GM21390 (cell line): ENCODE results near the gene SIRPG.
"Not testable (repeated sequence)": the region's sequence is repeated elsewhere in the genome, so short reads cannot be mapped to it uniquely, and the experiment has no call there.

Source experiments
- ATAC-seq: cut with Tn5 transposase; IDR thresholded peaks from one replicate; pipeline ENCODE4 v1.9.1; 2021; ENCODE audit not compliant: unreplicated experiment

SIRPG gene

DNA sequence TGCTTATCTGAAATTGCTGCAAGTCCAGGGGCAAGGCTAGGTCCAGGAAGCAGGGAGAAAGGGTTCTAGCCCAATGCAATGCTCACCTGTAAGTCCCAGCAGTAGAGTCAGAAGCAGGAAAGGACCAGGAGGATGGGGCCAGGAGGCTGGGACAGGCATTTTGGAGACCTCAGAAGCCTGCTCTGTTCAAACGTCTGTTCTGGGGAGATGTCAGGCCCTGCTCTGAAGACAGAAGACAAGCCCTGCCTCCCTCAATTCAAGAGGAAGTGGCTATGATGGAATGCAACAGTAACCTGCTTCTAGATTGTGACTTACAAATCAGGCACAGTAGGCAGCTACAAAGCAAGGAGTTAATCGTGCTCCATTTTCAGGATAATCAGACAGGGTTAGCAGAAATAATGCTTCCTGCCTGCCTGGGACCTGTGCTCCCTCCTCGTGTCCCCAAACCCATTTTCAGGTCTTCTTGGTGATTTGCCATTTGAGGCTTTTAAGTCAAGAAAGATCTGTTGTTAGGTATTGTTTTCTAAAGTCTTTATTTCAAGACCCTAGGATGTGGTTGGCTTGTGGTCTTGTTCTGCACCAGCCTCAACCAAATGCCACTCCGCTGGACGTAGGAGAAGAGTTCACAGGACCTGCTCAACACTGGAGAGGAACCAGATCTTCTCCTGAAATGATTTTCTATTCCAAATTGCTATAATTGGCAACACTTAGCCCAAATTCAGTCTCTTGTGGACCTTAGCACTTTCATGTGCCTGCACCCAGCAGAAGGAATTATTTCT is at the start of gene SIRPG:
TSS of gene SIRPG (minus strand) at position 224 of the 779 bp plus-strand sequence. CDS start at position 159, 65 bp downstream.
- ATAC-seq, result no peak

DNA sequence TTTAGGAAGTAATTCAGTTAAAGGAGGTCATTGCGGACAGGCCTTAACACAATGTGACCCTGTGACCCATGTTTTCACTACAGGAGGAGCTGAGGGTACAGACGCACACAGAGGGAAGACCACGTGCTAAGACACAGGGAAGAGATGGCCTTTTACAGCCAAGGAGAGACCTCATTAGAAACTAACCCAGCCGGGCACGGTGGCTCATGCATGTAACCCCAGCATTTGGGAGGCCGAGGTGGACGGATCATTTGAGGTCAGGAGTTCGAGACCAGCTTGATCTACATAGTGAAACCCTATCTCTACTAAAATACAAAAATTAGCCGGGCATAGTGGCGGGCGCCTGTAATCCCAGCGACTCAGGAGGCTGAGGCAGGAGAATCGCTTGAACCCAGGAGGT is 49.3 kb upstream of the SIRPG start:
- ATAC-seq, result not testable (repeated sequence)

DNA sequence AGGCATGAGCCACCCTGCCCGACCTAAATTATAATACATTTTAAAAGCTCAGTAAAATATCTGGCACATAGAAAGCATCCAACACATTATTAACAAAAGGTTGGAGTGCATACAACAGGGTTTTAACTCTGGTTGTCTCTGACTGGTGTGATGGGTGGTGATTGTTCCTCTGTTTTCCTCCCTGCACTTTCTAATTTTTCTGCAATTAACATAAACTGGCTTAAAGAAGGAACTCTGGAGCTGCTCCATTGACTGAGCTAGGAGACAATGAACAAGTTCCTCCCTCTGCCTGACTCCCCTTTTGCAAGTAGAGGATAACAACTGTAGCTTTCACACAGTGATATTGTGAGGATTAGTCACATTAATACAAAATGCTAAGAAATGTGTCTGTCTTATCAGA is 48.5 kb upstream of the SIRPG start:
- no peak for ATAC-seq

DNA sequence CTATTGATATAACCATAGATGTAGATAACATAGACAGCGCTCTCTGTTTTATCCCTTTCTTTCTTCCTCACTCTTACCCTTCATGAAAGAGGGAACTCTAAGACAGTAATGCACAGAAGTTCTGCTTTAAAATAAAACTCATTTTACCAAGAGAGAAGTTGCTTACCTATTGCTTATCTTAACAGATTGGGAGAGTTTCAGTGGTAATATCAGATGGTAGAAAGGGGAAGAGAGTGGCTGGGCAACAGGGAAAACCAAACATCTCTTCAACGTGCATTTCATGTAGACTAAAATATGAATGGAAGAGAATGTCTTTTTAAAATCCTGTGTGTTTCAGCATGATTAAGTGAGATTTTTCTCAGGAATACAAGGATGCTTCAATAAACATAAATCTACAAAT is 45.3 kb upstream of the SIRPG start:
- ATAC-seq, result no peak

DNA sequence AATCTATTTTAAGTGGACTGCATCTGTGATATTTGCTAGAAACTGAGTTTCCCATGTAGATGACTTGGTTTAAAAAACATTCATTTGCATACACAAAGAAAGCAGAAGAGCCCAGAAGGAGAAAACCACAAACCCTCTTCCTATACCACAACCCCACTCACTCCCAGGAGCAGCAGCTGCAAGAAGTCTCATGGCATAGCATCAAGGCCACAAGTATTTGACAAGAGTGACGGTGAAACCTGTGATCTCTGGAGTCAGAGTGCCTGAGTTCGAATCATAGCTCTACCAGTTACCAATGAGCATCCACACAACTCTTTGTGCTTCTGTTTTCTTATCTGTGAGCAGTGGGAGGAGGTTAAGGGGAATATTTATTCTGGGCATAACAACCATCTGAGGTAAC is 44.7 kb upstream of the SIRPG start:
- ATAC-seq, result no peak

DNA sequence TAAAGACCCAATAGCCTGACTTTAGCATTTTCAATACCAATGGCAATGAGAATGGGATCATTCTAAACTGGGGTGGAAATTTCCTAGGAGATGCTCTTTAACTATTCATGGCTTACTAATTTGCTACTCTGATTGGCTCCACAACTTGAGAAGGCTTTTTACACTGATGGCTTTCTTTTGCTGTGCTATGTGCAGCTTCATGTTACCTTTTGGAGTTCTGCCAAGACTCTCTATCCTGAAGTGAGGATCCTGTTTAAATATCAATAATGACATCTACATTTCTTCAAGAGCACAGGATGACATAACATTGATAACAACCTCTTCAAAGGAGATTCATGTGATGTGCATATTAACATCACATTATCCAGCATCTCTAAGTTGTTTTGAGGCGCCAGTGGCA is 43.4 kb upstream of the SIRPG start:
- no peak for ATAC-seq

DNA sequence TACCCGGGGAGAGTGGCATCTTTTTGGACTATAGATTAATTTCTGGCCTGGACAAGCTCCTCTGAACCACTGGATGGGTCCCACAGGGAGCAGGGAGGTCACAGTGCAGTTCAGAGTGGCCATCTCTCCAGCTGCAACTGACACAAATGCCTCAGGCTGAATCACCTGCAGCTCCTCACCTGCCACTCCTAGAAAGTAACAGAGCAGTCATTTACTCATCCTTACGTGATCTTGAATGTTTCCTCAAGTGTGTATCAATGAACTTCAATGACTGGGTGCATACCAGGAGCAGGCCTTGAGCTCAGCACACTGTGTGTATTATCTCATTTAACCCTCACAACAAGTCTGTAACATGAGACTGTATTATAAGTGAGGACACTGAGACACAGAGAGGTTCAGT is 40.0 kb upstream of the SIRPG start:
- ATAC-seq, result no peak

DNA sequence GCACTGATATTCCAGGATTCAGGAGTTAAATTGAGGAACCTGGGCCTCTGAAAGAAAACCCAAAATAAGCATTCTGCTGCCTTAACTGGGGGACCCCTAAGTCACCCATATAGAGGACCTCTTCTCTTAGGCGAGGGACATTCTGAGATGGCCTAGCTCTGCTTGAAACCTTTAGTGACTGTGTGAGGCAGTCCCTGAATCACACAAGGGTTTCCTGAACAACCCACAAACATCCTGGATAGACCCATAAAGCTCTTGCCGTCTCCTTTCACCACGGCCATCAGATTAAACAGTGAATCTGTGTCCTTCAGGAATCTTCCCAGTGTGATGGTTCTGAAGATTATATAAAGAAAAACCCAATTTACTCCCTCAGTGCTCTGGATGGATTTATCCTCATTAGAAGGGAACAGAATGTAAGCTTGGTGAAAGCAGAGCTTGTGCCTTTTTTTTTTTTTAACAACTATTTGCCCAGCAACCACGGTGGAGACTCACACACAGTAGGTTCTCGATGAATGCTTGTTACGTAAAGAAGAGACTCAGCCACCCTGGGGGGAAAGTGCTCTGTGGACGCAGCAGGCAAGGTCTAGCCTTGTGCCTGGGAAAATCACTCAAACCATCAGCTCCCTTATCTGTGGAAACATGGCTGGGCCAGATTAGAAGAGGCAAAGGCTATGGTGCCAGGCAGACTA is 39.1 kb upstream of the SIRPG start:
- ATAC-seq, result no peak

DNA sequence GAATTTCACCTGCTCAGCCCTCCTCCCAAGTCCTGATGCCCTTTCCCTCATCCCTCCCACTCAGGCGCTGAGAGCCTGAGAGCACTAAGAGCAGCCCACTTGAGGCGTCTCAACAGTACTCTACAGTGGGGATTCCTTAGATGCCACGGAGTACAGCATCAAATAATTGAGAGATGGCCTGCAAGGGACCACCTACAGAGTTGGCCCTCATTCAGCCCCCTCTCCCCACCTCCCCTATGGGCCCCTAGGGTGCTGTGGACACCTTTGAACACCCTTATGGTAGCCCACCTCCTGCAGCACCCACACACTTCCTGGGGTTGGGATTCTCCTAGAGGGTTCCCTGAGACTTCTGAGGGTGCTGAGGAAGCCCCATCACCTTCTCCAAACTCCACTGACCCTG is 37.1 kb upstream of the SIRPG start:
- ATAC-seq, result no peak

DNA sequence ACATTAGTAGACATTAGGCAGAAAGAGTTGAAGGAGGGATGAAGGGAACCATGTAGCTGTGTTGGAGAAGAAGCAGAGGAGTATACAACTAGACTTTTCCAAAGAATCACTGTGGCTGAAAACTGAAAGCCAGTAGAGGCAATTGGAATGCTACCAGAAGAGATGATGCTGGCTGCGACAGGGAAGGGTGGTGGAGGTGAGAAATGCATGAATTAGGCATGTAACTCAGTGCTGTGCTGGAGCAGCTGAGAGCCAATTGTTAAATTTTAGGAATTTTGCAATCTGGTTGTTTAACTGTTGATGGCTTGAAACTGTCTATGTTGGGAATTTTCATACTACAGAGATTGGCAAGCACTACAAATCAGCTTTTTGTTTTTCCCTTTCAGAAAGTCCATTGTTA is 35.8 kb upstream of the SIRPG start:
- ATAC-seq, result no peak

DNA sequence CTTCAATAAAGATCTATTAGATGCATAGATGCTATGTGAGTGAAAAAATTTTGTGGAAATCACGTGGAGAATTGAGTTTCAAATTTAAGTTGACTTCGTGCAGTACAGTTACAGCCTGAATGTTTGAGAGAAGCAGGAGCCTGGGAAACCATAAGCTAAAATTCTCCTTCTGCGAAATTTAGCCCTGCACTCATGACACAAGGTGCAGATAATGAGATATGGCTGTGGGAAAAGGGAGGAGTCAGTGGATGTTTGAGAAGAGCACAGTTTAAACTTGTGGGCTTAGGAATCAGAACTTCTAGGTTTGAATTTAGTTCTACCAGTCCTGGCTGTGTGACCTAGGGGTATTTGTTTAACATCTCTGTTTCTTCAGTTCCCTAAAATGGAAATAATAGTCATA is 32.1 kb upstream of the SIRPG start:
- ATAC-seq, result no peak

DNA sequence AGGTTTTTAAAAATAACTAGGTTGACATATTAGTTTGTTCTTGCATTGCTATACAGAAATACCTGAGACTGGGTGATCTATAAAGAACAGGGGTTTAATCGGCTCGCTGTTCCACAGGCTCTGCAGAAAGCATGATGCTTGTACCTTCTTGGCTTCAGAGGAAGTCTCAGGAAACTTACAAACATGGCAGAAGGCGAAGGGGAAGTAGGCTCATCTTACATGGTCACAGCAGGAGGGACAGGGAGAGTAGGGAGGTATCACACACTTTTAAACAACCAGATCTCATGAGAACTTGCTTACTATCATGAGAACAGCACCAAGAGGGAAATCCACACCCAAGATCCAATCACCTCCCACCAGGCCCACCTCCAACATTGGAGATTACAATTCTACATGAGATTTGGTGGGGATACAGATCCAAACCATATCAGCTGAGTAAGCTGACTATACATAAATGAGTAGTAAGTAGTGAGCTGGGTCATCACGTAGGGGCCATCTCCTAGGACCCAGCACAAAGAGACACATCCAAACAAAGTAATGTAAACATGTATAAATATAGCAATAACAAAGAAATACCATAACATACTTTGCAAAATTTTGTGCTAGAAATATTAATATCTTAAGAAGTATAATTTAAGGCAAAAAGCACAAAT is 31.4 kb upstream of the SIRPG start:
- ATAC-seq, result no peak

DNA sequence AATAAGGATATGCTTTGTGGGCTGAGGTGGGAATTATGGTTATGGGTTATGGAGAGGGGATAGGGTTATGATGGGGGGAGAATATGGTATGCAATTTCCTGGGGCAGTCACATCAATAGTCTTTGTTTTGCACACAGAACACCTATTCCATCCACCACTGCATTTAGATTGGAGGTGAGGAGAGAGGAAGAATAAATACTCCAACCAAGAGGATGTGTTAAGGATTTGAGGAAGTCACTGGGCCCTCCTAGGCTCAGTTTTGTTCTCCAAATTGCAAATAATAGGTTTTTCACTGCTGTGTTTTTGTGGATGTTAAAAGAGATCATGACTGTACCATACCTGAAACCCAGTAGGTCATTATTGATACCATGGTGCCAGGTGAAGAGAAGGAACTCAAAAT is 29.5 kb upstream of the SIRPG start:
- ATAC-seq, result no peak

DNA sequence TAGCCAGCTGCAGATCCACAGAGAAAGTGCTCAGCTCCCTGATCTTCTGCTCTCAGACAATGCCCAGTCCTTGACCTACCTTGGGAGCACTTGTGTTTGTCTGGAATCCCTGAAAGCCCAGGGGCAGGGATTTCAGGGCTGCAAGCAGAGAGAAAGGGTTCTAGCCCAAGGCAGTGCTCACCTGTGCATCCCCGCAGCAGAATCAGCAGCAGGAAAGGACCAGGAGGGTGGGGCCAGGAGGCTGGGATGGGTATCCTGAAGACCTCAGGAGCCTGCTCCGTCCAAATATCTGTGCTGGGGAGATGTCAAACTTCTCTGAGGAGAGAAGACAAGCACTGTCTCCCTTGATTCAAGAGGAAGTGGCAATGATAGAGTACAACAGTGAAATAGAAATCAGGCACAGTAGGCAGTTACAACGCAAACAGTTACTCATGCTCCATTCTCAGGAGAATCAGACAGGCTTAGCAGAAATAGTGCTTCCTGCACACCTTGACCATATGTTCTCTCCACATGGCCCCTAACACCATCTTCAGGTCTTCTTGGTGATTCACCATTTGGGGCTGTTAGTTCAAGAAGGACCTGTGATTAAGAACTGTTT is 28.7 kb upstream of the SIRPG start:
- ATAC-seq, result no peak

DNA sequence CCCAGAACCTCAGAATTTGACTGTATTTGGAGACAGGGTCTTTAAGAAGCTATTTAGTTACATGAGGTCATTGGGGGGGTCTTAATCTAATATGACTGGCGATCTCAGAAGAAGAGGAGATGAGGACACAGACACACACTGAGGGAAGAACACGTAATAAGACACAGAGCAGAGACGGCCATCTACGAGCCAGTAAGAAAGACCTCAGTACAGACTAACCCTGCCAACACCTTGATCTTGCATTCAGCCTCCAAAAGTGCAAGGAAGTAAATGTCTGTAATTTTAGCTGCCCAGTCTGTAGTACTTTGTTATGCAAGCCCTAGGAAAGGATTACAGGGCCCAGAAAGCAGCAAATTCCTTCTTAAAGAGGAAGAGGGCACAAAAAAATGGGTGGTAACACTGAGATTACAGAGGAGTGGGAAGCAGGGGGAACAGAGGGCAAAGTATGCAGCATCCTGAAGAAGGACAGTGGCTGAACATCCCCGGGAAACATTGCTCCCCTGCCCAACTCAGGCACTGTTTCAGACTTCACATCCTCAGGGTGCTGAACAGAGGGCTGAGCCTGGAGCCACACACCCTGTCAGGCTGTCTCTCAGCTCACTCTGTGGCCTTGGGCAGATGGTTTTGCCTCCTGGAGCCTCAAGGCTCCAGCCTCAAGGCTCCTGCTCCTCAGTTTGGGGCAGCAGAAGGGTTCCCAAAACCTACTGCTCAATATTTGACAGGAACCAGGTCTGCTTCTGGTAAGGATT is 27.9 kb upstream of the SIRPG start:
- ATAC-seq, result no peak

DNA sequence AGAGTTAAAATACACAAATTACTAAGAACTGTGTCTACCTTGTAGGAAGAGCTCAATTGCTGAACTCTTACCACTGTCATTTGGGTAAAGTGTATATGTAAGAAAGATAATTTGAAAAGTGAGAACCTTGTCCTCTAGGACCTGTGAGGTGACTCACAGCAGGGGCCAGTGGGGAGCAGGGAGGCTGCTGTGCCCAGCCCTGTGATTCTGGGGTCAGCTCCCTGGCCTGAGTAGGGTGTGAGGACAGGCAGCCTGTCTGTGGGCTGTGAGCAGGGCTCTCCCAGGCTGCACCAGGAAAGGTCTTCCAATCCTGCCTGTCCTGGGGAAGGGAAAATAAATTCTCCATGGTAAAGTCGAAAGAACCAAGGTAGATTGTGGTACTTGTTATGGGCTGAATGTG is 27.3 kb upstream of the SIRPG start:
- ATAC-seq, result no peak

DNA sequence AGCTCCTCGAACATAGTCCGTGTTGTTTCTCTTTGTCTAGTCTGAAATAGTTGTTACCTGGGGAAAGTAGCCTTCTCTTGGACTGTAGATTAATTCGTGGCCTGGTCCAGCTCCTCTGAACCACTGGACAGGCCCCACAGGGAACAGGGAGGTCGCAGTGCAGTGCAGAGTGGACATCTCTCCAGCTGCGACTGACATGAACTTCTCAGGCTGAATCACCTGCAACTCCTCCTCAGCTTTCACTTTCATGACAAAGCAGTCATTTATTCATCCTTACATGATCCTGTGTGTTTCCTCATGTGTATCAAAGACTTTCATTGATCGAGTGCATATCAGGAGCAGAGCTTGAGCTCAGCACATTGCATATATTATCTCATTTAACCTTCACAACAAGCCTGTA is 19.1 kb upstream of the SIRPG start:
- no peak for ATAC-seq

DNA sequence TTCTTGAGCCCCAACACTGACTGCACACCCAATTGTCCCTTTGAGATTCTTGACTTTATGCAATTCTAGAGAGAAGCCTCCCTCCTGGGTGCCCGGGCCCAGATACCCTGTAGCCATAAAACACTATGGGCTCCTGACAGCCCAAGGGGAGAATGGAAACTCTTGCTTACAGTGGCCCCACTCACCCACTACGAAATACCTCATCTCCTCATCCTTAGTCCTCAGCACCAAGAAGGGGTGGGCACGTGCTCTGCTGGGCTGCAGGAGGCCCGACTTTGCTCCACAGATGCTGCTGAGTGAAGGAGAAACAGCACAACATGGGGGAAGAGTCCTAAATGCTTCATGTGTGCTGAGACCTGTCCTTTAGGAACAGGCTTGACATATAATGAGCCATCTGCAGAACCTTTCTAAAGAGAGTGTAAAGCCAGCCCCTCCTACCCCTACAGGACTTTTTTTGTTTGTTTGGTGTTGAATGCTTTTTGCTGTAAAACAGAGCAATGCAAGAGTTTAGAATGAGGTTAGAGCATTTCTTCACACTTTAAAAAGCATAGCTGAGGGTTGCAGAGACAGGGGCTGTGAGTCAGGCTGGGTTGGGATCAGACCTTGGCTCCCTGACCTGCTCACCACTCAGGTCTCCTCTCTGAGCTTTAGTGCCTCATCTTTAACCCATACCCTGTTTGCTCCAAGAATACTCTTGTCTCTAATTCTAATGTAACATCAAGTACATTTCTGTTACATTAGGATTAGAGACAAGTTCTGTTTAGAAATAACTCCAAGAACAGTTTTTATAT is 17.6 kb upstream of the SIRPG start:
- no peak for ATAC-seq

DNA sequence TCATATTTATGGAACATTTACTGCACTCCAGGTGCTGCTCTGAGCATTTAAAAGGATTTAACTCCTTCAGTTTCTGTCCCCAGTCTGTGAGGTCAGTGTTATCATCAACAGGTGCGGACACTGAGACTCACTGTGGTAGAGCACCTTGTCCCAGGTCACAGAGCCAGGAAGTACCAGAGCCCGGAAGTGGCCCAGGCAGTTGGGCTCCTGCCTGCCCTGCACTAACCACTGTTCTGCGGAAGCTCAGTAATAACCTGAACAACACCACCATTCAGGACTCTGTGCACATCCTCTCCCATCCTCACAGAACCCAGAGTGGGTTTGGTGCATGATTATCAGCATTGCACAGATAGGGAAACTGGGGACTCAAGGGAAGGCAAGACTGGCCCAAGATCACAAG is 16.8 kb upstream of the SIRPG start:
- ATAC-seq, result no peak

DNA sequence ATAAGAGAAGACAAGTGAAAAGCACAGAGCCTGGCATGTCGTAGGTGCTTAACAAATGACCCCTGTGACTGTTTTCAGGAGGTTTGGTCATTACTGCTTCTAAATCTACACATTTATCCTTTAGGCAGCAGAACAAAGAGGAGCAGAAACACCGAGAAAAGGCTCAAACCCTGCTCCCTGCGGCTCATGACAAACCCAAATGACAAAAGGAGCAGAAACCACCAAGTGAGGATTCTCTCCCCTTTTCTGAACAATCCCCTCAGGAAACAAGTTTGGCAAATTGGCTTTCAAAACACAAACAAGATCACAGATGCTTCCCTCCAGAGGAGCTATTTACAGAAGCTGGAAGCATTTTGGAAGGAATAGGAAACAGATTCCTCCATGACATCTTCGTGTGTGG is 15.8 kb upstream of the SIRPG start:
- no peak for ATAC-seq
